K562 (cell line): Measurements from ENCODE around the gene SLCO2B1. TPM values are rescaled to one million over a fixed set of nuclear protein-coding genes. Genes with fewer than 3 reads are reported as not detected.

Source experiments
- ETS1 ChIP-seq: conservative IDR thresholded peaks from 2 replicates; pipeline ENCODE4 v1.6.1; 2011; ENCODE audit warnings: low read depth, mild to moderate bottlenecking, low read length; ENCODE audit not compliant: control insufficient read depth
- FOXP4 ChIP-seq: sonication (generic); formaldehyde crosslinking; IDR thresholded peaks from 2 replicates; pipeline ENCODE4 v1.8.0; 2022; ENCODE audit warnings: mild to moderate bottlenecking, missing genetic modification reagents, borderline replicate concordance
- GABPB1 ChIP-seq: sonication (generic); formaldehyde crosslinking; IDR thresholded peaks from 2 replicates; pipeline ENCODE4 v1.8.0; 2022; ENCODE audit warnings: mild to moderate bottlenecking, missing genetic modification reagents
- HNRNPK ChIP-seq: fragments of 200-400 bp; formaldehyde crosslinking; IDR thresholded peaks from one replicate; pipeline ENCODE4 v1.6.1; 2018; ENCODE audit warnings: mild to moderate bottlenecking, low read depth, low read length; ENCODE audit not compliant: poor library complexity, severe bottlenecking
- ILK ChIP-seq: fragments of 450-650 bp; IDR thresholded peaks from 2 replicates; pipeline ENCODE4 v1.6.1; 2016; ENCODE audit warnings: missing genetic modification characterization, low read depth, mild to moderate bottlenecking, missing compliant biosample characterization, moderate library complexity, borderline replicate concordance
- JUND ChIP-seq, 2 experiments: IDR thresholded peaks; 2 replicates in 1 of 2; 3 replicates in 1 of 2; pipeline ENCODE4 v1.6.1; 2011; ENCODE audit warnings: borderline replicate concordance in 2 of 2, low read depth in 2 of 2, low read length in 2 of 2, improper control_type of control experiment in 1 of 2, missing biosample characterization in 1 of 2, missing genetic modification characterization in 1 of 2, missing genetic modification reagents in 1 of 2
- MEIS2 ChIP-seq: fragments of 450-650 bp; IDR thresholded peaks from 2 replicates; pipeline ENCODE4 v1.6.1; 2014; ENCODE audit warnings: mild to moderate bottlenecking; ENCODE audit not compliant: partially characterized antibody
- MTF1 ChIP-seq: fragments of 250-450 bp; sonication (Bioruptor Pico); IDR thresholded peaks from 2 replicates; pipeline ENCODE4 v1.9.0; 2021; ENCODE audit warnings: moderate library complexity, mild to moderate bottlenecking, inconsistent platforms, borderline replicate concordance
- NCOA6 ChIP-seq: fragments of 450-650 bp; IDR thresholded peaks from 2 replicates; pipeline ENCODE4 v1.6.1; 2017; ENCODE audit warnings: mild to moderate bottlenecking
- POLR3A ChIP-seq: IDR thresholded peaks from 2 replicates; pipeline ENCODE4 v1.6.1; 2011; ENCODE audit warnings: borderline replicate concordance, mild to moderate bottlenecking, moderate library complexity; ENCODE audit not compliant: insufficient read length, insufficient read depth; ENCODE audit errors: extremely low read depth
- RAD21 ChIP-seq, 2 experiments: fragments of 250-450 bp in 1 of 2; fragments of 450-650 bp in 1 of 2; sonication (Bioruptor Pico) in 1 of 2; formaldehyde crosslinking in 1 of 2; IDR thresholded peaks in 1 of 2; conservative IDR thresholded peaks in 1 of 2; 2 replicates each; pipeline versions ENCODE4 v1.4.0 to v1.8.0; 2020 to 2022; ENCODE audit warnings: mild to moderate bottlenecking in 2 of 2, moderate library complexity in 1 of 2
- SMARCA4 ChIP-seq: fragments of 450-650 bp; IDR thresholded peaks from 2 replicates; pipeline ENCODE4 v1.6.1; 2016
- SRF ChIP-seq, 2 experiments: fragments of 250-450, 450-650 bp in 1 of 2; sonication (Bioruptor Pico) in 1 of 2; sonication (generic) in 1 of 2; formaldehyde crosslinking; IDR thresholded peaks; 2 replicates each; pipeline versions ENCODE4 v1.5.0 to v1.5.1; 2020 to 2022; ENCODE audit warnings: mild to moderate bottlenecking in 1 of 2, missing genetic modification reagents in 1 of 2
- ZNF431 ChIP-seq: sonication (generic); formaldehyde crosslinking; IDR thresholded peaks from 2 replicates; pipeline ENCODE4 v1.8.0; 2022; ENCODE audit warnings: mild to moderate bottlenecking, missing genetic modification reagents
- ZNF668 ChIP-seq: fragments of 250-450 bp; sonication (Bioruptor Pico); IDR thresholded peaks from 2 replicates; pipeline ENCODE4 v1.8.0; 2022; ENCODE audit warnings: mild to moderate bottlenecking, inconsistent platforms
- ZNF699 ChIP-seq: fragments of 250-450 bp; sonication (Bioruptor Pico); IDR thresholded peaks from 2 replicates; pipeline ENCODE4 v1.8.0; 2021; ENCODE audit warnings: mild to moderate bottlenecking, moderate library complexity; ENCODE audit not compliant: insufficient replicate concordance
- polyA plus RNA-seq, 8 experiments: library from polyadenylated mRNA; depleted of rRNA in 4 of 8; stranded (reverse) in 5 of 8; unstranded in 3 of 8; fragments of >200 nt; fragmentation: Nextera tagmentation in 2 of 8; fragmentation: Illumina TruSeq in 1 of 8; extraction: Ambion mirVana in 2 of 8; extraction: Trizol in 1 of 8; gene quantifications; 2 replicates each; pipeline versions ENCODE4 v1.2.1 to v1.2.3, GENCODE V29; 2011 to 2014; ENCODE audit warnings: inconsistent platforms in 1 of 8, missing spikeins in 1 of 8
- total RNA-seq, 7 experiments: library from RNA; depleted of rRNA in 6 of 7; stranded (reverse); fragments of >200 nt in 6 of 7; fragmentation: Illumina TruSeq in 2 of 7; extraction: Trizol in 2 of 7; gene quantifications; 2 replicates each; pipeline versions ENCODE4 v1.2.1 to v1.2.3, GENCODE V29; 2011 to 2021; ENCODE audit warnings: low replicate concordance in 1 of 7
- TF ChIP-seq, protein P1 (sequence below): sonication (generic); formaldehyde crosslinking; IDR thresholded peaks from 2 replicates; pipeline ENCODE4 v1.8.0; 2022; ENCODE audit warnings: missing genetic modification reagents, mild to moderate bottlenecking, borderline replicate concordance
- TF ChIP-seq, protein P2 (sequence below), 2 experiments: fragments of 450-650 bp in 1 of 2; sonication (generic) in 1 of 2; formaldehyde crosslinking; conservative IDR thresholded peaks; 2 replicates each; pipeline versions ENCODE4 v1.4.0 to v1.8.1; 2020 to 2022; ENCODE audit warnings: mild to moderate bottlenecking in 1 of 2, missing genetic modification reagents in 1 of 2

SLCO2B1 gene
- total and polyA plus RNA-seq, 9 of the 15 experiments (the other 6 are each of a cell fraction or from before 2014, with no cell fraction given), result 0.70 to 14.7 (median 7.6) TPM

DNA sequence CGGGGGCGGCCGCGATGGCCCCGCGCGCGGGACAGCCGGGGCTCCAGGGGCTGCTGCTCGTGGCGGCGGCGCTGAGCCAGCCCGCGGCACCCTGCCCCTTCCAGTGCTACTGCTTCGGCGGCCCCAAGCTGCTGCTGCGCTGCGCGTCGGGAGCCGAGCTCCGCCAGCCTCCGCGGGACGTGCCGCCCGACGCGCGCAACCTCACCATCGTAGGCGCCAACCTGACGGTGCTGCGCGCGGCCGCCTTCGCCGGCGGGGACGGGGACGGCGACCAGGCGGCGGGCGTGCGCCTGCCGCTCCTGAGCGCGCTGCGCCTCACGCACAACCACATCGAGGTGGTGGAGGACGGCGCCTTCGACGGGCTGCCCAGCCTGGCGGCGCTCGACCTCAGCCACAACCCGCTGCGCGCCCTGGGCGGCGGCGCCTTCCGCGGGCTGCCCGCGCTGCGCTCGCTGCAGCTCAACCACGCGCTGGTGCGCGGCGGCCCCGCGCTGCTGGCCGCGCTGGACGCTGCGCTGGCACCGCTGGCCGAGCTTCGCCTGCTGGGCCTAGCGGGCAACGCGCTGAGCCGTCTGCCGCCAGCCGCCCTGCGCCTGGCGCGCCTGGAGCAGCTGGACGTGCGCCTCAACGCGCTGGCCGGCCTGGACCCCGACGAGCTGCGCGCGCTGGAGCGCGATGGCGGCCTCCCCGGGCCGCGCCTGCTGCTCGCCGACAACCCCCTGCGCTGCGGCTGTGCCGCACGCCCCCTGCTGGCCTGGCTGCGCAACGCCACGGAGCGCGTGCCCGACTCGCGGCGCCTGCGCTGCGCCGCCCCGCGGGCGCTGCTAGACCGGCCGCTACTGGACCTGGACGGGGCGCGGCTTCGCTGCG is 90.4 kb downstream of the SLCO2B1 start (continued):
- 0 out of 2 replicates have a peak, but pooled peaks have one; percentile 25 for TF ChIP-seq GABPB1 (CRISPR knock-in tag)
- TF ChIP-seq ZNF431 (CRISPR knock-in tag), result peak; percentile 80; the same call in 1 of the 2 replicates
- TF ChIP-seq, protein P1, sequence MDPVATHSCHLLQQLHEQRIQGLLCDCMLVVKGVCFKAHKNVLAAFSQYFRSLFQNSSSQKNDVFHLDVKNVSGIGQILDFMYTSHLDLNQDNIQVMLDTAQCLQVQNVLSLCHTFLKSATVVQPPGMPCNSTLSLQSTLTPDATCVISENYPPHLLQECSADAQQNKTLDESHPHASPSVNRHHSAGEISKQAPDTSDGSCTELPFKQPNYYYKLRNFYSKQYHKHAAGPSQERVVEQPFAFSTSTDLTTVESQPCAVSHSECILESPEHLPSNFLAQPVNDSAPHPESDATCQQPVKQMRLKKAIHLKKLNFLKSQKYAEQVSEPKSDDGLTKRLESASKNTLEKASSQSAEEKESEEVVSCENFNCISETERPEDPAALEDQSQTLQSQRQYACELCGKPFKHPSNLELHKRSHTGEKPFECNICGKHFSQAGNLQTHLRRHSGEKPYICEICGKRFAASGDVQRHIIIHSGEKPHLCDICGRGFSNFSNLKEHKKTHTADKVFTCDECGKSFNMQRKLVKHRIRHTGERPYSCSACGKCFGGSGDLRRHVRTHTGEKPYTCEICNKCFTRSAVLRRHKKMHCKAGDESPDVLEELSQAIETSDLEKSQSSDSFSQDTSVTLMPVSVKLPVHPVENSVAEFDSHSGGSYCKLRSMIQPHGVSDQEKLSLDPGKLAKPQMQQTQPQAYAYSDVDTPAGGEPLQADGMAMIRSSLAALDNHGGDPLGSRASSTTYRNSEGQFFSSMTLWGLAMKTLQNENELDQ (CRISPR knock-in tag), result no peak
- peak; percentile 43; the same call in 1 of the 2 replicates for TF ChIP-seq ZNF668 (CRISPR knock-in tag)
- TF ChIP-seq FOXP4 (CRISPR knock-in tag), result no peak; the same call in 1 of the 2 replicates
- TF ChIP-seq SMARCA4, result no peak
- no peak for TF ChIP-seq POLR3A
- TF ChIP-seq NCOA6, result no peak
- TF ChIP-seq MEIS2, result peak; percentile 65
- no peak for TF ChIP-seq HNRNPK
- no peak for TF ChIP-seq ILK (tag)
- no peak for TF ChIP-seq SRF (CRISPR knock-in tag; IDR thresholded peaks at IDR 0.05)
- TF ChIP-seq RAD21 (CRISPR knock-in tag; conservative IDR thresholded peaks at IDR 0.05 in 1 of 2, IDR thresholded peaks at IDR 0.05 in 1 of 2), result peak; percentile 76 to 91
- no peak for TF ChIP-seq ZNF699 (CRISPR knock-in tag)
- TF ChIP-seq, protein P2, sequence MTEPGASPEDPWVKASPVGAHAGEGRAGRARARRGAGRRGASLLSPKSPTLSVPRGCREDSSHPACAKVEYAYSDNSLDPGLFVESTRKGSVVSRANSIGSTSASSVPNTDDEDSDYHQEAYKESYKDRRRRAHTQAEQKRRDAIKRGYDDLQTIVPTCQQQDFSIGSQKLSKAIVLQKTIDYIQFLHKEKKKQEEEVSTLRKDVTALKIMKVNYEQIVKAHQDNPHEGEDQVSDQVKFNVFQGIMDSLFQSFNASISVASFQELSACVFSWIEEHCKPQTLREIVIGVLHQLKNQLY (CRISPR knock-in tag; conservative IDR thresholded peaks at IDR 0.05), result no peak
- peak; percentile 73; the same call in 1 of the 2 replicates for TF ChIP-seq ETS1
- TF ChIP-seq MTF1 (CRISPR knock-in tag), result no peak
- TF ChIP-seq JUND (IDR thresholded peaks at IDR 0.05; ENCODE audit: borderline replicate concordance, low read depth, low read length), result 0 out of 2 replicates have a peak, but pooled peaks have one; percentile 40
- TF ChIP-seq JUND (tag; IDR thresholded peaks at IDR 0.05; ENCODE audit: borderline replicate concordance, low read depth, low read length), result no peak; the same call in 2 of the 3 replicates
